HepG2 (cell line): ENCODE measurements around the gene NISCH. TPM values are rescaled to one million over a fixed set of nuclear protein-coding genes. Genes with fewer than 3 reads are reported as not detected.
A peak's percentile ranks its signal among the peaks of the same experiment; 100 is the strongest.

Experiments
- CHD4 ChIP-seq: fragments of 200-600 bp; sonication (generic); IDR thresholded peaks from 2 replicates; pipeline ENCODE4 v1.7.0; 2017; ENCODE audit warnings: mild to moderate bottlenecking, low read length, borderline replicate concordance
- DR1 ChIP-seq: sonication (generic); formaldehyde crosslinking; IDR thresholded peaks from 2 replicates; pipeline ENCODE4 v1.8.0; 2021; ENCODE audit warnings: mild to moderate bottlenecking, missing genetic modification reagents, inconsistent platforms
- EZH2 ChIP-seq: conservative IDR thresholded peaks from 2 replicates; pipeline ENCODE4 v1.6.1; 2012; ENCODE audit warnings: mild to moderate bottlenecking, low read depth, low read length, moderate library complexity
- GFI1 ChIP-seq: sonication (generic); formaldehyde crosslinking; IDR thresholded peaks from 2 replicates; pipeline ENCODE4 v1.5.0; 2020; ENCODE audit warnings: missing genetic modification reagents, mild to moderate bottlenecking, borderline replicate concordance
- HMG20B ChIP-seq: conservative IDR thresholded peaks from 2 replicates; pipeline ENCODE4 v1.6.1; 2016; ENCODE audit warnings: missing genetic modification reagents, missing compliant biosample characterization
- HNRNPK ChIP-seq: fragments of 200-400 bp; formaldehyde crosslinking; IDR thresholded peaks from 2 replicates; pipeline ENCODE4 v1.6.1; 2018; ENCODE audit warnings: low read length, low read depth, moderate library complexity, mild to moderate bottlenecking; ENCODE audit not compliant: poor library complexity, severe bottlenecking
- KDM3A ChIP-seq: IDR thresholded peaks from 2 replicates; pipeline ENCODE4 v1.6.1; 2018; ENCODE audit warnings: low read depth, missing compliant biosample characterization
- LBX2 ChIP-seq: sonication (generic); formaldehyde crosslinking; IDR thresholded peaks from 2 replicates; pipeline ENCODE4 v1.5.0; 2020; ENCODE audit warnings: missing genetic modification reagents, mild to moderate bottlenecking, borderline replicate concordance
- NFKB2 ChIP-seq: sonication (generic); formaldehyde crosslinking; IDR thresholded peaks from 2 replicates; pipeline ENCODE4 v1.4.0; 2020; ENCODE audit warnings: missing genetic modification reagents, borderline replicate concordance
- NFYC ChIP-seq: IDR thresholded peaks from 2 replicates; pipeline ENCODE4 v1.6.1; 2016; ENCODE audit warnings: missing genetic modification reagents, missing compliant biosample characterization
- NKX3-1 ChIP-seq: sonication (generic); formaldehyde crosslinking; IDR thresholded peaks from 2 replicates; pipeline ENCODE4 v1.5.0; 2020; ENCODE audit warnings: missing genetic modification reagents
- NR2F1 ChIP-seq, 2 experiments: fragments of 450-650 bp in 1 of 2; formaldehyde crosslinking in 1 of 2; IDR thresholded peaks; 2 replicates each; pipeline versions ENCODE4 v1.5.0 to v1.6.1; 2016 to 2020; ENCODE audit warnings: mild to moderate bottlenecking in 1 of 2, missing compliant biosample characterization in 1 of 2, missing genetic modification reagents in 1 of 2, moderate library complexity in 1 of 2
- RFX3 ChIP-seq: IDR thresholded peaks from 2 replicates; pipeline ENCODE4 v1.6.1; 2016; ENCODE audit warnings: missing biosample characterization, missing genetic modification reagents
- SMC3 ChIP-seq: IDR thresholded peaks from 2 replicates; pipeline ENCODE4 v1.6.1; 2011; ENCODE audit warnings: low read length, improper control_type of control experiment
- SMYD3 ChIP-seq: sonication (generic); formaldehyde crosslinking; IDR thresholded peaks from 2 replicates; pipeline ENCODE4 v1.8.1; 2023; ENCODE audit warnings: mild to moderate bottlenecking, missing genetic modification reagents
- TP53 ChIP-seq: sonication (generic); formaldehyde crosslinking; conservative IDR thresholded peaks from 2 replicates; pipeline ENCODE4 v1.4.0; 2020; ENCODE audit warnings: missing genetic modification reagents
- TSC22D2 ChIP-seq: sonication (generic); formaldehyde crosslinking; IDR thresholded peaks from 2 replicates; pipeline ENCODE4 v1.5.1; 2020; ENCODE audit warnings: missing genetic modification reagents, mild to moderate bottlenecking, borderline replicate concordance
- ZBTB42 ChIP-seq: sonication (generic); formaldehyde crosslinking; IDR thresholded peaks from 2 replicates; pipeline ENCODE4 v1.5.0; 2020; ENCODE audit warnings: mild to moderate bottlenecking, missing genetic modification reagents
- ZNF256 ChIP-seq: sonication (generic); formaldehyde crosslinking; conservative IDR thresholded peaks from 2 replicates; pipeline ENCODE4 v1.4.0; 2020; ENCODE audit warnings: missing genetic modification reagents
- ZNF264 ChIP-seq: sonication (generic); formaldehyde crosslinking; IDR thresholded peaks from 2 replicates; pipeline ENCODE4 v1.4.0; 2020; ENCODE audit warnings: missing genetic modification reagents
- ZNF326 ChIP-seq: sonication (generic); formaldehyde crosslinking; IDR thresholded peaks from 2 replicates; pipeline ENCODE4 v1.4.0; 2020; ENCODE audit warnings: missing genetic modification reagents, borderline replicate concordance
- ZNF354B ChIP-seq: sonication (generic); formaldehyde crosslinking; IDR thresholded peaks from 2 replicates; pipeline ENCODE4 v1.8.0; 2022; ENCODE audit warnings: mild to moderate bottlenecking, missing genetic modification reagents
- ZNF672 ChIP-seq: sonication (generic); formaldehyde crosslinking; IDR thresholded peaks from 2 replicates; pipeline ENCODE4 v1.8.1; 2022; ENCODE audit warnings: missing genetic modification reagents
- ZNF746 ChIP-seq: sonication (generic); formaldehyde crosslinking; IDR thresholded peaks from 2 replicates; pipeline ENCODE4 v1.8.0; 2022; ENCODE audit warnings: mild to moderate bottlenecking, missing genetic modification reagents
- ZNF749 ChIP-seq: sonication (generic); formaldehyde crosslinking; IDR thresholded peaks from 2 replicates; pipeline ENCODE4 v1.8.0; 2022; ENCODE audit warnings: mild to moderate bottlenecking, missing genetic modification reagents, moderate library complexity, borderline replicate concordance
- ZNF781 ChIP-seq: sonication (generic); formaldehyde crosslinking; IDR thresholded peaks from 2 replicates; pipeline ENCODE4 v1.5.1; 2020; ENCODE audit warnings: borderline replicate concordance, mild to moderate bottlenecking, missing genetic modification reagents; ENCODE audit errors: not compliant biosample characterization
- polyA plus RNA-seq, 8 experiments: library from polyadenylated mRNA; depleted of rRNA in 3 of 8; stranded (reverse) in 7 of 8; unstranded in 1 of 8; fragments of >200 nt; fragmentation: Illumina TruSeq in 4 of 8; extraction: Trizol in 4 of 8; gene quantifications; 2 replicates each; pipeline versions ENCODE4 v1.2.1 to v1.2.3, GENCODE V29; 2011 to 2016; ENCODE audit warnings: low read depth in 4 of 8, missing spikeins in 1 of 8, mixed read lengths in 1 of 8; ENCODE audit not compliant: insufficient read depth in 1 of 8
- total RNA-seq, 5 experiments: library from RNA; depleted of rRNA; stranded (reverse); fragments of >200 nt; fragmentation: Illumina TruSeq; extraction: Trizol; gene quantifications; 2 replicates each; pipeline ENCODE4 v1.2.3, GENCODE V29; 2016; ENCODE audit warnings: low read depth in 1 of 5
- TF ChIP-seq, protein P1 (sequence below): sonication (generic); formaldehyde crosslinking; IDR thresholded peaks from 2 replicates; pipeline ENCODE4 v1.4.0; 2020; ENCODE audit warnings: missing genetic modification reagents
- TF ChIP-seq, protein P2 (sequence below): sonication (generic); formaldehyde crosslinking; IDR thresholded peaks from 2 replicates; pipeline ENCODE4 v1.5.0; 2020; ENCODE audit warnings: mild to moderate bottlenecking, missing genetic modification reagents

The NISCH gene
- total and polyA plus RNA-seq, 2 of the 13 experiments (the other 11 are each of a cell fraction or from before 2014, with no cell fraction given) = 27.0 to 47.6 TPM

- peak; percentile 94 for TF ChIP-seq NFKB2
- TF ChIP-seq ZNF781 (CRISPR knock-in tag) = no peak
- TF ChIP-seq ZNF354B (CRISPR knock-in tag) = no peak
- TF ChIP-seq ZNF749 = peak; percentile 38; the same call in 1 of the 2 replicates
- no peak for TF ChIP-seq ZNF256 (CRISPR knock-in tag)
- peak; percentile 22 for TF ChIP-seq HNRNPK
- no peak for TF ChIP-seq ZBTB42 (CRISPR knock-in tag)
- TF ChIP-seq, protein P1, sequence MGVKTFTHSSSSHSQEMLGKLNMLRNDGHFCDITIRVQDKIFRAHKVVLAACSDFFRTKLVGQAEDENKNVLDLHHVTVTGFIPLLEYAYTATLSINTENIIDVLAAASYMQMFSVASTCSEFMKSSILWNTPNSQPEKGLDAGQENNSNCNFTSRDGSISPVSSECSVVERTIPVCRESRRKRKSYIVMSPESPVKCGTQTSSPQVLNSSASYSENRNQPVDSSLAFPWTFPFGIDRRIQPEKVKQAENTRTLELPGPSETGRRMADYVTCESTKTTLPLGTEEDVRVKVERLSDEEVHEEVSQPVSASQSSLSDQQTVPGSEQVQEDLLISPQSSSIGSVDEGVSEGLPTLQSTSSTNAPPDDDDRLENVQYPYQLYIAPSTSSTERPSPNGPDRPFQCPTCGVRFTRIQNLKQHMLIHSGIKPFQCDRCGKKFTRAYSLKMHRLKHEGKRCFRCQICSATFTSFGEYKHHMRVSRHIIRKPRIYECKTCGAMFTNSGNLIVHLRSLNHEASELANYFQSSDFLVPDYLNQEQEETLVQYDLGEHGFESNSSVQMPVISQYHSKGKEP (CRISPR knock-in tag) = no peak
- TF ChIP-seq RFX3 (CRISPR knock-in tag) = no peak
- TF ChIP-seq HMG20B (CRISPR knock-in tag) = no peak
- TF ChIP-seq NR2F1 (CRISPR knock-in tag; IDR thresholded peaks at IDR 0.05) = no peak
- no peak for TF ChIP-seq SMC3
- no peak for TF ChIP-seq CHD4
- TF ChIP-seq TSC22D2 = no peak
- no peak for TF ChIP-seq EZH2
- no peak for TF ChIP-seq SMYD3
- 0 out of 2 replicates have a peak, but pooled peaks have one; percentile 55 for TF ChIP-seq KDM3A
- peak; percentile 91; the same call in 1 of the 2 replicates for TF ChIP-seq LBX2
- TF ChIP-seq ZNF746 (CRISPR knock-in tag) = peak; percentile 23; the same call in 1 of the 2 replicates
- peak; percentile 97 for TF ChIP-seq ZNF326 (CRISPR knock-in tag)
- peak; percentile 71; the same call in 1 of the 2 replicates for TF ChIP-seq TP53 (CRISPR knock-in tag)
- TF ChIP-seq ZNF264 (CRISPR knock-in tag) = peak; percentile 56
- TF ChIP-seq NKX3-1 (CRISPR knock-in tag) = peak; percentile 77
- peak; percentile 97 for TF ChIP-seq NFYC
- 0 out of 2 replicates have a peak, but pooled peaks have one; percentile 43 for TF ChIP-seq GFI1 (CRISPR knock-in tag)
- TF ChIP-seq, protein P2, sequence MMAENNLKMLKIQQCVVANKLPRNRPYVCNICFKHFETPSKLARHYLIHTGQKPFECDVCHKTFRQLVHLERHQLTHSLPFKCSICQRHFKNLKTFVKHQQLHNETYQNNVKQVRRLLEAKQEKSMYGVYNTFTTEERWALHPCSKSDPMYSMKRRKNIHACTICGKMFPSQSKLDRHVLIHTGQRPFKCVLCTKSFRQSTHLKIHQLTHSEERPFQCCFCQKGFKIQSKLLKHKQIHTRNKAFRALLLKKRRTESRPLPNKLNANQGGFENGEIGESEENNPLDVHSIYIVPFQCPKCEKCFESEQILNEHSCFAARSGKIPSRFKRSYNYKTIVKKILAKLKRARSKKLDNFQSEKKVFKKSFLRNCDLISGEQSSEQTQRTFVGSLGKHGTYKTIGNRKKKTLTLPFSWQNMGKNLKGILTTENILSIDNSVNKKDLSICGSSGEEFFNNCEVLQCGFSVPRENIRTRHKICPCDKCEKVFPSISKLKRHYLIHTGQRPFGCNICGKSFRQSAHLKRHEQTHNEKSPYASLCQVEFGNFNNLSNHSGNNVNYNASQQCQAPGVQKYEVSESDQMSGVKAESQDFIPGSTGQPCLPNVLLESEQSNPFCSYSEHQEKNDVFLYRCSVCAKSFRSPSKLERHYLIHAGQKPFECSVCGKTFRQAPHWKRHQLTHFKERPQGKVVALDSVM (CRISPR knock-in tag) = 0 out of 2 replicates have a peak, but pooled peaks have one; percentile 16
- TF ChIP-seq DR1 (CRISPR knock-in tag) = peak; percentile 96
- TF ChIP-seq ZNF672 (CRISPR knock-in tag) = no peak; the same call in 1 of the 2 replicates
Observed at GRCh38 chr3:52536369-52537164, 81.2 kb downstream of the NISCH start, which contains the start of gene UQCC5 (continued).
